Fibroblast of the aortic adventitia (primary cell): ENCODE results near the gene ZNF407. TPM values are rescaled to one million over a fixed set of nuclear protein-coding genes. Genes with fewer than 3 reads are reported as not detected.

ENCODE experiments used
- DNase-seq: peaks from one replicate; pipeline ENCODE4 v3.0.0-alpha.2; 2010; ENCODE audit warnings: low read depth
- H3K4me3 ChIP-seq: 2 replicates; pipeline ENCODE4 v1.5.1; 2011; ENCODE audit warnings: low read depth, mild to moderate bottlenecking, control low read depth, low read length, moderate library complexity
- CTCF ChIP-seq: IDR thresholded peaks from 2 replicates; pipeline ENCODE4 v1.5.1; 2011; ENCODE audit warnings: mild to moderate bottlenecking, low read length, control low read depth, inconsistent platforms; ENCODE audit not compliant: insufficient read depth
- total RNA-seq: library from RNA; depleted of rRNA; stranded (reverse); fragments of >200 nt; gene quantifications from 2 replicates; pipeline ENCODE4 v1.2.3, GENCODE V29; 2012; ENCODE audit warnings: low replicate concordance

Gene ZNF407
- total RNA-seq, 1 donor: 21.7 TPM

- no peak for TF ChIP-seq CTCF
- H3K4me3 ChIP-seq: no peak overlapping the region
- no peak for DNase-seq
Observed at GRCh38 chr18:74799542-74799941, 201.9 kb downstream of the ZNF407 start.

- H3K4me3 ChIP-seq: no peak overlapping the region
- no peak for TF ChIP-seq CTCF
- DNase-seq: no peak
Observed at GRCh38 chr18:74800098-74800497, 202.4 kb downstream of the ZNF407 start.

GRCh38 chr18:74803117-74803516, 205.4 kb downstream of the ZNF407 start:
- H3K4me3 ChIP-seq: no peak overlapping the region
- no peak for DNase-seq
- TF ChIP-seq CTCF: no peak

DNA sequence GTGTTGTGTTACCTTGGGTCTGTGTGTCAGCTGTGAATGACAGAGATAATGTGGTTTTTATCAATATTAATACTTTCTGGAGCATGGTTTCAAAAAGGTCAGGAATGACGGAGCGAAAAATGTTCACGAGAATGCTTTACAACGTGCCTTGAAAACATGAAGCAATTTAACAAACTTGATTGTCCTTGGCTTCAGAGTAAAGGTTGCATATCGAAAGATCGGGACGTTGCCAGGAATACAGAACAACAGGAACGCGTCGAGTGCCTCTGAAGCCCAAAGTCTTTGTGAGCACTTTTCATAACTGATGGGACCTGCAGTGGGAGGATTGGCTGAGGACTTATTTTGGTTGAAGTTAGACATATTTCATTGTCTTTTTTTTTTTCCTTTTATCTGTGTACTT, 206.1 kb downstream of the ZNF407 start:
- H3K4me3 ChIP-seq: peak overlapping the region; percentile 42
- DNase-seq: peak; percentile 81
- no peak for TF ChIP-seq CTCF

- no peak for DNase-seq
- TF ChIP-seq CTCF: no peak
- no peak overlapping the region for H3K4me3 ChIP-seq
Observed at GRCh38 chr18:74804677-74805076, 207.0 kb downstream of the ZNF407 start.

GRCh38 chr18:74806073-74806472, 208.4 kb downstream of the ZNF407 start:
- peak overlapping the region; percentile 3 for H3K4me3 ChIP-seq
- TF ChIP-seq CTCF: no peak

DNA sequence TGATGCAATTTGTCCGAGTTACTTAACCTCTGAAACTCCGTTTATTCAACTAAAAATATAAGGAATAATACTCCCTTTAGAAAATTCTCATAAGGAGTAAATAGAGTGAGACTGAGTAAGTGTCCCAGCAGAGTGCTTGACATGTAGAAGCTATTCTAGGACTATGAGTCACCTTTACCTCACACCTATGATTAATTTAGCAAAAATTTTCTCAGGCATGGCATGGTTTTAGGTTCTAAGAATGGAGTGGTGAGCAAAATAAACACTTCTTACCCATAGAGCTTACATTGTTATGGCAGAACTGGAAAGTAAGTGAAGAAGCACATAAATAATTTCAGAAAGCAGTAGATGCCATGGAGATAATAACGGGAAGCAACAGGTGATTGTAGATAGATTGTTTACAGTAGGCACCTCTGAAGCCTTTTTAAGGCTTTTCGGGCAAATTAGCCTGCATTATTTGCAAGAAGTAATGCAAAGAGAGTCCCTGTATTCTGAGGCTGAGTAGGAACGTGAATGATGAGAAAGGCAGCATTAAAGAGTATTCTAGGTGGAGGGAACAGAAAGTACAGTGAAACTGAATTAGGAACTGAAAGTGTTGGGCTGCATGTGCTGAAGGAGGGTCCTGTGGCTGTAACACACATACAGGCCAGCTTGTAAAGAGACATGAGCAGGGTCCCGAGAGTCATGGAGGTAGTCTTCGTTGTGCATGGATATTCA, 209.2 kb downstream of the ZNF407 start:
- peak; percentile 82 for DNase-seq
- no peak overlapping the region for H3K4me3 ChIP-seq
- TF ChIP-seq CTCF: no peak

More at GRCh38 chr18:74806073-74806472, 208.4 kb downstream of the ZNF407 start:
- no peak for DNase-seq
